ENCODE data around the gene USP21. TPM values are rescaled to one million over a fixed set of nuclear protein-coding genes. Genes with fewer than 3 reads are reported as not detected.

Gene USP21
- total and polyA plus RNA-seq, 2 of the 13 experiments (the other 11 are each of a cell fraction or from before 2014, with no cell fraction given): 10.1 to 33.1 TPM

GRCh38 chr1:161193561-161194235, 34.4 kb downstream of the USP21 start:
- H2AFZ ChIP-seq (ENCODE audit: low read length): no peak overlapping the region
- ChIA-PET POLR2A (interaction anchor here (1.1 kb wide), 1 partner anchor 9 kb away, joined by 5 read pairs; the partner anchor contains the start of gene NDUFS2), CTCF (ENCODE audit: low intra/inter-chr PET ratio, low total read pairs) (interaction anchor here (1.0 to 1.7 kb wide), 3 partner anchors 98 to 189 kb away, joined by 3 to 7 read pairs (median 6); no protein-coding TSS in a partner anchor)
- no peak for FAIRE-seq
- no peak for DNase-seq (ENCODE audit: low spot score)
- in situ Hi-C loops (cut with HindIII; ENCODE audit: extremely low pct_ligation_motif_present, low pct_unique_long_range_greater_than_20kb) (no loop called here), intact Hi-C loops (cut with micrococcal nuclease; ENCODE audit: unreplicated experiment) (loop anchor here (2.0 kb wide), 1 partner anchor 181 kb away; no protein-coding TSS in a partner anchor)
- no peaks in the 10 kb centered on the region for H4K20me1 ChIP-seq (ENCODE audit: insufficient read depth, low read length)
- peak; percentile 32 for ATAC-seq
- H3K9ac ChIP-seq (ENCODE audit: insufficient read depth, low read depth, low read length): no peak overlapping the region
- H3K4me3 ChIP-seq (replicated peaks in 1 of 3; ENCODE audit: insufficient read depth in 1 of 3, low read depth in 2 of 3, low read length in 3 of 3): no peak overlapping the region
- peaks cover 39% of the 10 kb centered on the region for H3K4me1 ChIP-seq (ENCODE audit: insufficient read depth, low read length)
- WGBS (ENCODE audit: low lambda C conversion rate): 77% methylated on average over 11 of the region's 21 CpGs
- no peaks in the 10 kb centered on the region for H3K27me3 ChIP-seq (ENCODE audit: control insufficient read depth in 1 of 2, insufficient read depth in 2 of 2, low read length in 2 of 2)
- H3K9me3 ChIP-seq (ENCODE audit: low read length): no peaks in the 10 kb centered on the region
- no peaks in the 10 kb centered on the region; a peak in 1 of 5 replicates for H3K36me3 ChIP-seq (replicated peaks in 1 of 2; ENCODE audit: control insufficient read depth in 1 of 2, insufficient read depth in 2 of 2, low read length in 2 of 2)
- BruUV-seq (replicated peaks): no TSS peak
- H3K27ac ChIP-seq (ENCODE audit: extremely low read length, insufficient read depth, low read length): no peak overlapping the region
- H3K79me2 ChIP-seq (ENCODE audit: insufficient read depth, low read length): no peaks in the 10 kb centered on the region
- no peak overlapping the region; the same call in 1 of the 2 replicates for H3K4me2 ChIP-seq (ENCODE audit: low read depth, low read length)
- no peak for TF ChIP-seq SKI (IDR thresholded peaks at IDR 0.05; ENCODE audit: partially characterized antibody)
- no peak for TF ChIP-seq KLF13 (CRISPR knock-in tag; IDR thresholded peaks at IDR 0.05)
- TF ChIP-seq POLR2A (IDR thresholded peaks at IDR 0.05; ENCODE audit: insufficient read depth in 1 of 2, low read depth in 2 of 2, low read length in 2 of 2): no peak
- TF ChIP-seq HNF4A (CRISPR knock-in tag; IDR thresholded peaks at IDR 0.05): peak; percentile 38
- no peak for TF ChIP-seq TBL1XR1 (IDR thresholded peaks at IDR 0.05; ENCODE audit: borderline replicate concordance, low read length, partially characterized antibody)
- TF ChIP-seq GTF2F1 (IDR thresholded peaks at IDR 0.05; ENCODE audit: low read length): no peak
- TF ChIP-seq ZBTB40 (IDR thresholded peaks at IDR 0.05): no peak
- no peak for TF ChIP-seq ZBTB40 (CRISPR knock-in tag; IDR thresholded peaks at IDR 0.05)
- no peak for TF ChIP-seq IKZF4 (CRISPR knock-in tag; IDR thresholded peaks at IDR 0.05; ENCODE audit: borderline replicate concordance, low read depth, not compliant biosample characterization)
- TF ChIP-seq ZNF503 (CRISPR knock-in tag; IDR thresholded peaks at IDR 0.05): no peak
- no peak for TF ChIP-seq UBTF (CRISPR knock-in tag; IDR thresholded peaks at IDR 0.05)
